GM18507 (cell line): ENCODE data around the gene ASB14.
A peak's percentile ranks its signal among the peaks of the same experiment; 100 is the strongest.

Experiments used
- DNase-seq: peaks from one replicate; pipeline ENCODE4 v3.0.0; 2011; ENCODE audit warnings: low read depth; ENCODE audit not compliant: insufficient read length; ENCODE audit errors: extremely low spot score
- FAIRE-seq: peaks from 2 replicates; lab custom pipeline; 2011; peaks lifted over from hg19 to GRCh38; lab: Jason Lieb, UNC

The ASB14 gene

DNA sequence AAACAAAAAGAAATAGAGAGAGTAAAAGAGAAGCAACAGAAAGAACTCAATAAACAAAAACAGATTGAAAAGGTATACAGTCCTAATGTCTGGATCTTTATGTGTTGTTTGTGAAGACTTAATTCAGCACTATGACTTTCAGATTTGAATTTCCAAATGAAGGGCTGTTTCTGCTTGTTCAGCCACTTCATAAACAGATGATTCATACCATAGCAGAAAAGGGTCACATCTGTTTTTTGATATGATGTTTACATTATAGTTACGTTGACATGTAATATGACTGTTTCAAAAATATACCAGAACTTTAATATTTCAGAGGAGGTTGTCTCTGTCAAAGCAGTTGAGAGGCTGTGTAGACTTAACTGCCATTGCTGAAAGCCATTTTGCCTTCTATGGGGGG is 24.1 kb downstream of the ASB14 start:
- FAIRE-seq (no peak), DNase-seq (no peak)

GRCh38 chr3:57261929-57262328 is 30.6 kb downstream of the ASB14 start:
- DNase-seq: no peak
- no peak for FAIRE-seq

DNA sequence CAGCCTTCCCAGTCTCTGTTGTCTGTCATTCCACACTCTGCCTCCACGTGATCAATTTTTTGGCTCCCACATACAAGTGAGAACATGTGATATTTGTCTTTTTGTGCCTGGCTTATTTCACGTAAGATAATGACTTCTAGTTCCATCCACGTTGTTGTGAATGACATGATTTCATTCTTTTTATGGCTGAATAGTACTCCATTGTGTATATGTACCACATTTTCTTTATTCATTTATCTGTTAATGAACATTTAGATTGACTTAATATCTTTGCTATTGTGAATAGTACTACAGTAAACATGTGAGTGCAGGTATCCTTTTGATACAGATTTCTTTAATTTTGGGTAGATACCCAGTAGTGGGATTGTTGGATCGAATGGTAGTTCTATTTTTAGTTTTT is 31.4 kb downstream of the ASB14 start:
- no peak for DNase-seq
- no peak for FAIRE-seq

GRCh38 chr3:57257678-57258077 is 34.8 kb downstream of the ASB14 start:
- FAIRE-seq (no peak), DNase-seq (no peak)

DNA sequence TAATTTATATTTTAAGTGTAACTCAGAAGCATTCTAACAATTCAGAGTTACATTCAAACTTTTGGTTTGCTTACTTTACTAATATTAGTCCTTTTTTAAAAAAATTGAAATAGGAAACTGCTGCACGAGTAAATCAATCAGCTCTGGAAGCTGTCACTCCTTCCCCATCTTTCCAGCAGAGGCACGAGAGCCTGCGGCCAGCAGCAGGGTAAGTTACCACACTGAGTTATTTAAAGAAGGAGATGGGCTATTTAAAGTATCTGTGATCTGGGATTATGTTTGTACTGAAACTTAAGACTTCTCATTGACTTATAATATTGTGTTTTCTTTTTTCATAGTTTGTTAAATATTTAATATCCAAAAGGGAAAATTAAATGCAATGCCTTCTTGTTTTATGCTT is 35.6 kb downstream of the ASB14 start:
- FAIRE-seq: no peak

GRCh38 chr3:57252404-57252803 is 40.1 kb downstream of the ASB14 start:
- DNase-seq (no peak), FAIRE-seq (no peak)

More for the DNA sequence above, 35.6 kb downstream of the ASB14 start:
- no peak for DNase-seq

- FAIRE-seq (no peak), DNase-seq (no peak)
Measured at GRCh38 chr3:57244946-57245345, 47.5 kb downstream of the ASB14 start.

DNA sequence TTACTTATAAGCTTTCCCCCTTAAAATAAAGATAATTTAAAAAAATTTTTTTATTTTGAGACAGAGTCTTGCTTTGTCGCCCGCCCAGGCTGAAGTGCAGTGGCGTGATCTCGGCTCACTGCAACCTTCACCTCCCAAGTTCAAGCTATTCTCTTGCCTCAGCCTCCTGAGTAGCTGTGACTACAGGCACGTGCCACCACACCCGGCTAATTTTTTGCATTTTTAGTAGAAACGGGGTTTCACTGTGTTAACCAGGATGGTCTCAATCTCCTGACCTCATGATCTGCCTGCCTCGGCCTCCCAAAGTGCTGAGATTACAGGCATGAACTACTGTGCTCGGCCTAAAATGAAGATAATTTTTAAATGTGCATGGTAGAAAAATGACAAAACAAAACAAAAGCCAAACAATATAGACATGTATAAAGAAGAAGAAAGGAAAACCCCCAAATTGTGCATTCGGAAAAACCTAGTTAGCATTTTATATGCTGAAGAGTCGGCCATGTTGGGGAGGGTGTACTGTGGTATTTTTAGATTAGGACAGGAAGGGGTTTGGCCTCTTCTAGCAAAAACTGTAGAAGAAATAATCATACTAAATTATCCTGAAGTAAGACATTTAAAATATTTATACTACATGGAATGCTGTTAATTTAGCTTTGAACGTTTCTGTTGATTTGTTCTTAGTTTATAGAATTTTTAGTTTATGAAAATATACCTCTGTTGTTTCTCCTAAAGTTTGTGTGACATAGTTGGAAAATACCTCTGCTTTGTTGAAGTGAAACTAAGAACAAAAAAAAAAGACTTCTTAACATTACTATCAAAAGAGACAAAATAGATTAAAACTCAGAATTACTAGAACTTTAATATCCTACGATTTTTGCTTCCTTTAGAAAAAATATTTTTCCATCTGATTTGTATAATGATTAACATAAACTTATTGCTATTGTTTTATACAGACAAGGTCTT is 57.6 kb downstream of the ASB14 start:
- FAIRE-seq (peak; percentile 24), DNase-seq (no peak)

- no peak for FAIRE-seq
Measured at GRCh38 chr3:57233799-57234198, 58.7 kb downstream of the ASB14 start.

DNA sequence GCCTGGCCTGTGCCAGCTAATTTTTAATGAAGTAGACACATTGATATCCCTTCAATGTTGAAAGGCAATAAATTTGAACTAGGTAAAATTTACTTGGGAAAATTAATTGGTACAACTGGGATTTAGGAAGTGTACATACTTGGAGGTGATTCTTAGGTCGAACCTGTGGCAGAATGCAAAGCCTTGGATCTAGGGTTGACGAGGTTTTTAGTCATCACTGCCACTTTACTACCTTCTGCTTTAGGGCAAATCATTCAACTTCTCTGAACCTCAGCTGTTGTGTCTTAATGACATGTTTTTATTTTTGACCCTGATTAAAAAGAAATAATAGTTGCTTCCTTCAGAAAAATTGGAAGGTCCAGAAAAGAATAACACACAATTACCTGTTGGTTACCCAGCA is 62.5 kb downstream of the ASB14 start:
- DNase-seq: no peak
- FAIRE-seq: no peak

More at GRCh38 chr3:57233799-57234198, 58.7 kb downstream of the ASB14 start:
- DNase-seq: no peak

- FAIRE-seq (peak; percentile 54), DNase-seq (peak; percentile 26)
Measured at GRCh38 chr3:57227930-57228751, 64.3 kb downstream of the ASB14 start.

GRCh38 chr3:57227204-57227929 is 65.1 kb downstream of the ASB14 start, which contains the start of gene APPL1:
Gene APPL1 (plus strand): TSS chr3:57227729. CDS start chr3:57227884, 155 bp downstream.
- FAIRE-seq (peak; percentile 89), DNase-seq (peak; percentile 94)

GRCh38 chr3:57226176-57226575 is 66.3 kb downstream of the ASB14 start:
- no peak for FAIRE-seq
- DNase-seq: no peak

DNA sequence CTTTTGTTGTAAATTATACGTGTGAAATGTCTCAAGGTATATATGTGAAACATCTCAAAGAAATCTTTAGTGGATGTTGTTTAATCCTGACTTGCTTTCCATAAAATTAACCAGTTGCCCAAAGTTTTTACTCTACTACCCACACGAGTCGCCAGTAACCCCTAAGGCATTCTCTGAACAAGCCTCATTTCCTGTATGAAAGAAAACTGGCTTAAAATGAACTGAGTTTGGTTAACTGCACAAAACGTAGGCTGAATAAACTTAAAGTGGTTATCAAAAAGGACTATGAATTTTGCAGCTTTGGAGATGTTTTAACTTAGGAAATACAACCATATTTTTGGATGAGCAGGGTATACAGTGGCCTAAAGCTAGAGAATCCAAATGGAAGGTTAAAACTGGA is 67.6 kb downstream of the ASB14 start:
- no peak for DNase-seq
- FAIRE-seq: peak; percentile 5

DNA sequence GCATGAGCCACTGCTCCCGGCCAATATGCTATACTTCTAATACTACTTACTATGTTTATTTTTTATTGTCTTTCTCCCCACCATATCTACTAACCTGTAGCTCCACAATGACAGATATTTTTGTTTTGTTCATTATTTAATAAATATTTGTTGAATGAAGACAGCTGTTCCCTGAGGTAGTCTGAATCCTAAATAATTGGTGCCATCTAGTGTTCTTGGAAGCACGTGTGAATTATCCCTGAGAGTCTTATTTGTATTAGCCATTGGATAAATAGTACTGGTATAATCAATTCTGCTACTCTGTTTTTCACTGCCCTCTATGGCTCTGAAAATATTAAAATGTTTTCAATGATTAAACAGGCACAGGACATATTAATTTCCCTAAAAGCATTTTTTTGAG is 70.6 kb downstream of the ASB14 start:
- no peak for DNase-seq
- FAIRE-seq: no peak
